ENCODE data around the gene PSMD2.

GRCh38 chr3:184296616-184297015 is 2.4 kb upstream of the PSMD2 start:
- TF ChIP-seq, protein P1, sequence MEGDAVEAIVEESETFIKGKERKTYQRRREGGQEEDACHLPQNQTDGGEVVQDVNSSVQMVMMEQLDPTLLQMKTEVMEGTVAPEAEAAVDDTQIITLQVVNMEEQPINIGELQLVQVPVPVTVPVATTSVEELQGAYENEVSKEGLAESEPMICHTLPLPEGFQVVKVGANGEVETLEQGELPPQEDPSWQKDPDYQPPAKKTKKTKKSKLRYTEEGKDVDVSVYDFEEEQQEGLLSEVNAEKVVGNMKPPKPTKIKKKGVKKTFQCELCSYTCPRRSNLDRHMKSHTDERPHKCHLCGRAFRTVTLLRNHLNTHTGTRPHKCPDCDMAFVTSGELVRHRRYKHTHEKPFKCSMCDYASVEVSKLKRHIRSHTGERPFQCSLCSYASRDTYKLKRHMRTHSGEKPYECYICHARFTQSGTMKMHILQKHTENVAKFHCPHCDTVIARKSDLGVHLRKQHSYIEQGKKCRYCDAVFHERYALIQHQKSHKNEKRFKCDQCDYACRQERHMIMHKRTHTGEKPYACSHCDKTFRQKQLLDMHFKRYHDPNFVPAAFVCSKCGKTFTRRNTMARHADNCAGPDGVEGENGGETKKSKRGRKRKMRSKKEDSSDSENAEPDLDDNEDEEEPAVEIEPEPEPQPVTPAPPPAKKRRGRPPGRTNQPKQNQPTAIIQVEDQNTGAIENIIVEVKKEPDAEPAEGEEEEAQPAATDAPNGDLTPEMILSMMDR (IDR thresholded peaks at IDR 0.05; ENCODE audit: extremely low read depth in 1 of 2, insufficient read depth in 1 of 2, low read depth in 1 of 2, low read length in 2 of 2) = no peak
- TF ChIP-seq POLR2AphosphoS5 (IDR thresholded peaks at IDR 0.05; ENCODE audit: insufficient read depth, low read depth, low read length) (no peak), MYC (IDR thresholded peaks at IDR 0.05; ENCODE audit: low read depth, low read length) (no peak), FOS (IDR thresholded peaks at IDR 0.05; ENCODE audit: borderline replicate concordance, insufficient read depth, low read length) (no peak), POLR2A (IDR thresholded peaks at IDR 0.05; ENCODE audit: low read depth, low read length) (no peak), EZH2 (IDR thresholded peaks at IDR 0.05; ENCODE audit: borderline replicate concordance, low read depth, low read length, severe bottlenecking) (no peak), GATA2 (IDR thresholded peaks at IDR 0.05; ENCODE audit: insufficient read depth, insufficient read length, low read depth, low read length) (no peak), JUN (IDR thresholded peaks at IDR 0.05; ENCODE audit: borderline replicate concordance, insufficient read depth, insufficient read length, low read depth) (no peak)
- TF ChIP-seq, protein P2, sequence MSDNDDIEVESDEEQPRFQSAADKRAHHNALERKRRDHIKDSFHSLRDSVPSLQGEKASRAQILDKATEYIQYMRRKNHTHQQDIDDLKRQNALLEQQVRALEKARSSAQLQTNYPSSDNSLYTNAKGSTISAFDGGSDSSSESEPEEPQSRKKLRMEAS (IDR thresholded peaks at IDR 0.05; ENCODE audit: insufficient read depth, insufficient read length) = no peak

Measured in endothelial cell of umbilical vein (primary cell).